Panc1 (cell line): ENCODE data around the gene RYR3. TPM values are rescaled to one million over a fixed set of nuclear protein-coding genes. Genes with fewer than 3 reads are reported as not detected.
"Not testable (repeated sequence)": the region's sequence is repeated elsewhere in the genome, so short reads cannot be mapped to it uniquely, and the experiment has no call there.

Source experiments
- ATAC-seq: fragments of 200-7000 bp; cut with Tn5 transposase; 2 replicates; pipeline ENCODE4 v1.9.1; 2020; ENCODE audit warnings: mild to moderate bottlenecking, moderate library complexity
- BruUV-seq: library from RNA; stranded (reverse); fragments of 400-500 nt; replicated peaks from 2 replicates; lab custom pipeline; 2021; lab: Mats Ljungman, UMichigan
- CTCF ChIA-PET: fragments of 300-600 bp; sonication (Branson Sonifier 250); formaldehyde crosslinking; loops from one replicate; lab custom pipeline; 2022; ENCODE audit warnings: antibody characterized with exemption; lab: Charles Lee
- POLR2A ChIA-PET: fragments of 300-600 bp; sonication (Branson Sonifier 250); formaldehyde crosslinking; loops from one replicate; lab custom pipeline; 2022; ENCODE audit warnings: antibody characterized with exemption; lab: Charles Lee
- DNase-seq: peaks from one replicate; pipeline ENCODE4 v3.0.0-alpha.2; 2010; ENCODE audit warnings: low read depth, low spot score
- H3K27ac ChIP-seq: 2 replicates; pipeline ENCODE4 v1.5.1; 2011; ENCODE audit warnings: mild to moderate bottlenecking, low read length, inconsistent platforms
- H3K27me3 ChIP-seq: fragments of 200-500 bp; sonication (Bioruptor generic); 2 replicates; pipeline ENCODE4 v1.6.0; 2014; ENCODE audit warnings: low read length, inconsistent platforms; ENCODE audit not compliant: control insufficient read depth, insufficient read depth
- H3K36me3 ChIP-seq: fragments of 200-500 bp; sonication (Bioruptor generic); 2 replicates; pipeline ENCODE4 v1.5.1; 2014; ENCODE audit warnings: inconsistent platforms, mild to moderate bottlenecking, low read length, moderate library complexity; ENCODE audit not compliant: control insufficient read depth, insufficient read depth
- H3K4me1 ChIP-seq: 2 replicates; pipeline ENCODE4 v1.5.1; 2011; ENCODE audit warnings: inconsistent platforms, mild to moderate bottlenecking, low read length, moderate library complexity; ENCODE audit not compliant: control insufficient read depth, insufficient read depth
- H3K4me3 ChIP-seq, 2 experiments: 2 replicates each; pipeline ENCODE4 v1.5.1; 2011 to 2012; ENCODE audit warnings: low read depth in 2 of 2, low read length in 2 of 2, mild to moderate bottlenecking in 2 of 2, inconsistent platforms in 1 of 2, moderate library complexity in 1 of 2
- H3K9me3 ChIP-seq: fragments of 200-500 bp; sonication (Bioruptor generic); 2 replicates; pipeline ENCODE4 v1.5.1; 2014; ENCODE audit warnings: low read depth, mild to moderate bottlenecking, inconsistent platforms, low read length, moderate library complexity; ENCODE audit not compliant: control insufficient read depth, insufficient read depth
- POLR2AphosphoS5 ChIP-seq: IDR thresholded peaks from 2 replicates; pipeline ENCODE4 v1.6.1; 2012; ENCODE audit warnings: mild to moderate bottlenecking, low read depth, low read length, moderate library complexity
- REST ChIP-seq, 2 experiments: IDR thresholded peaks; 2 replicates each; pipeline ENCODE4 v1.6.1; 2011 to 2012; ENCODE audit warnings: low read depth in 2 of 2, control low read depth in 1 of 2, low read length in 1 of 2, mild to moderate bottlenecking in 1 of 2, moderate library complexity in 1 of 2; ENCODE audit not compliant: insufficient read depth in 1 of 2
- SIN3A ChIP-seq: IDR thresholded peaks from 2 replicates; pipeline ENCODE4 v1.6.1; 2012; ENCODE audit warnings: low read depth, mild to moderate bottlenecking, low read length, moderate library complexity, borderline replicate concordance; ENCODE audit not compliant: insufficient read depth
- TCF7L2 ChIP-seq: IDR thresholded peaks from 2 replicates; pipeline ENCODE4 v1.6.1; 2011; ENCODE audit warnings: mild to moderate bottlenecking, low read depth, low read length, inconsistent platforms
- in situ Hi-C: cut with HindIII; loops from 2 replicates; pipeline ENCODE4 v1.10.0; 2016; ENCODE audit warnings: low sequenced_read_pairs, low pct_unique_long_range_greater_than_20kb
- intact Hi-C: fragments of 100-400 bp; cut with micrococcal nuclease; formaldehyde crosslinking; loops from one replicate; pipeline ENCODE4 v1.10.0; 2022; ENCODE audit not compliant: unreplicated experiment
- total RNA-seq: library from RNA; stranded (reverse); gene quantifications from one replicate; pipeline ENCODE4 v1.2.1, GENCODE V29; 2021; ENCODE audit not compliant: unreplicated experiment
- TF ChIP-seq, protein P1 (sequence below): fragments of 450-650 bp; IDR thresholded peaks from 2 replicates; pipeline ENCODE4 v1.5.1; 2017; ENCODE audit warnings: mild to moderate bottlenecking

RYR3 gene
- total RNA-seq, 1 experiment from 2014 or later = not detected

GRCh38 chr15:33587773-33588172 is 277.0 kb downstream of the RYR3 start:
- intact Hi-C loops = no loop called here
- no peak overlapping the region for H3K4me3 ChIP-seq
- H3K27me3 ChIP-seq = no peaks in the 10 kb centered on the region
- H3K36me3 ChIP-seq = no peaks in the 10 kb centered on the region
- H3K9me3 ChIP-seq = no peaks in the 10 kb centered on the region
- in situ Hi-C loops = no loop called here
- DNase-seq (no peak), ATAC-seq (no peak)
- no peaks in the 10 kb centered on the region for H3K4me1 ChIP-seq
- no peak for TF ChIP-seq TCF7L2
- no peak for TF ChIP-seq SIN3A
- TF ChIP-seq REST (IDR thresholded peaks at IDR 0.05; ENCODE audit: insufficient read depth in 1 of 2, low read depth in 2 of 2, low read length in 1 of 2) = no peak
- TF ChIP-seq, protein P1, sequence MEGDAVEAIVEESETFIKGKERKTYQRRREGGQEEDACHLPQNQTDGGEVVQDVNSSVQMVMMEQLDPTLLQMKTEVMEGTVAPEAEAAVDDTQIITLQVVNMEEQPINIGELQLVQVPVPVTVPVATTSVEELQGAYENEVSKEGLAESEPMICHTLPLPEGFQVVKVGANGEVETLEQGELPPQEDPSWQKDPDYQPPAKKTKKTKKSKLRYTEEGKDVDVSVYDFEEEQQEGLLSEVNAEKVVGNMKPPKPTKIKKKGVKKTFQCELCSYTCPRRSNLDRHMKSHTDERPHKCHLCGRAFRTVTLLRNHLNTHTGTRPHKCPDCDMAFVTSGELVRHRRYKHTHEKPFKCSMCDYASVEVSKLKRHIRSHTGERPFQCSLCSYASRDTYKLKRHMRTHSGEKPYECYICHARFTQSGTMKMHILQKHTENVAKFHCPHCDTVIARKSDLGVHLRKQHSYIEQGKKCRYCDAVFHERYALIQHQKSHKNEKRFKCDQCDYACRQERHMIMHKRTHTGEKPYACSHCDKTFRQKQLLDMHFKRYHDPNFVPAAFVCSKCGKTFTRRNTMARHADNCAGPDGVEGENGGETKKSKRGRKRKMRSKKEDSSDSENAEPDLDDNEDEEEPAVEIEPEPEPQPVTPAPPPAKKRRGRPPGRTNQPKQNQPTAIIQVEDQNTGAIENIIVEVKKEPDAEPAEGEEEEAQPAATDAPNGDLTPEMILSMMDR = no peak
- TF ChIP-seq POLR2AphosphoS5 = no peak
- BruUV-seq = no TSS peak
- ChIA-PET POLR2A (no interaction called here), CTCF (no interaction called here)
- no peak overlapping the region for H3K27ac ChIP-seq

DNA sequence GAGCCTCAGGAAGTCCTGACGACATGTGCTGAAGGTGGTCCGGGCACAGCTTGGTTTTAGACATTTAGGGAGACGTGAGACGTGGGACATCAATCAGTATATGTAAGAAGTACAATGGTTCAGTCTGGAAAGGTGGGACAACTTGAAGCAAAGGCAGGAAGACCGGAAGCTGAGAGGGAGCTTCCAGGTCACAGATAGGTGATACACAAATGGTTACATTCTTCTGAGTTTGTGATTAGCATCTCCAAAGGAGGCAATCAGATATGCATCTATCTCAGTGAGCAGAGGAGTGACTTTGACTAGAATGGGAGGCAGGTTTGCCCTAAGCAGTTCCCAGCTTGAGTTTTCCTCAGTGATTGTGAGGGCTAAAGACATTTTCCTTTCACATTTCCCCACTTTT is 282.1 kb downstream of the RYR3 start:
- Histone ChIP-seq H3K4me3 (no peak overlapping the region), H3K4me1 (no peaks in the 10 kb centered on the region), H3K27me3 (no peaks in the 10 kb centered on the region), H3K9me3 (no peaks in the 10 kb centered on the region), H3K27ac (no peak overlapping the region), H3K36me3 (no peaks in the 10 kb centered on the region)
- ChIA-PET CTCF (no interaction called here), POLR2A (no interaction called here)
- BruUV-seq = no TSS peak
- ATAC-seq (no peak), DNase-seq (no peak)
- in situ Hi-C loops = no loop called here
- TF ChIP-seq REST (IDR thresholded peaks at IDR 0.05; ENCODE audit: insufficient read depth in 1 of 2, low read depth in 2 of 2, low read length in 1 of 2) = no peak
- TF ChIP-seq, protein P1 = no peak
- TF ChIP-seq POLR2AphosphoS5 = no peak
- no peak for TF ChIP-seq SIN3A
- TF ChIP-seq TCF7L2 = no peak
- intact Hi-C loops = no loop called here

GRCh38 chr15:33598382-33598781 is 287.6 kb downstream of the RYR3 start:
- in situ Hi-C loops, H3K9me3 ChIP-seq, POLR2A ChIA-PET, H3K36me3 ChIP-seq, H3K4me3 ChIP-seq, H3K4me1 ChIP-seq, H3K27ac ChIP-seq, BruUV-seq, ATAC-seq, intact Hi-C loops, H3K27me3 ChIP-seq, DNase-seq: not testable (repeated sequence)
- CTCF ChIA-PET = interaction anchor here (1.0 kb wide), 1 partner anchor 103 kb away, joined by 4 read pairs; no protein-coding TSS in a partner anchor
